ENCODE measurements around the gene CCDC9. TPM values are rescaled to one million over a fixed set of nuclear protein-coding genes. Genes with fewer than 3 reads are reported as not detected.

The CCDC9 gene
- total and polyA plus RNA-seq, 2 of the 8 experiments (the other 6 are each of a cell fraction or from before 2014, with no cell fraction given): 3.7 to 29.8 TPM

DNA sequence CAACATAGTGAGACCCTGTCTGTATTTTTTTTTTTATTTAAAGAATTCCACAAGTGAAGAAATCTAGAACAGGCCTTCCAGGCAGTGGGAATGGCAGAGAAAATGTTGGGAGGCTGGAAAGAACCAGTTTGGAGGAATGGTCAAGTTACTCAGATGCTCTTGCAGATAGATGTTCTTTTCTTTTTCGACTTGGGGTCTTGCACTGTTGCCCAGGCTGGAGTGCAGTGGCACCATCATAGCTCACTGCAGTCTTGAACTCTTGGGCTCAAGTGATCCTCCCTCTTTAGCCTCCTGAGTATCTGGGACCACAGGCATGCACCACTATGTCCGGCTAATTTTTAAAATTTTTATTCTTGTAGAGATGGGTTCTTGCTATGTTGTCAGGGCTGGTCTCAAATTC lies 54.0 kb downstream of the CCDC9 start (continued):
- TF ChIP-seq SRF (IDR thresholded peaks at IDR 0.05; ENCODE audit: low read depth, low read length) (no peak), RAD21 (IDR thresholded peaks at IDR 0.05 in 1 of 2, conservative IDR thresholded peaks at IDR 0.05 in 1 of 2; ENCODE audit: low read depth in 2 of 2, low read length in 2 of 2) (no peak)

Data from H1 (cell line).